HCT116 (cell line): ENCODE data around the gene SLC34A1. TPM values are rescaled to one million over a fixed set of nuclear protein-coding genes. Genes with fewer than 3 reads are reported as not detected.

Experiments used
- ATAC-seq: fragments of 200-7000 bp; cut with Tn5 transposase; 2 replicates; pipeline ENCODE4 v1.9.1; 2020; ENCODE audit warnings: mild to moderate bottlenecking, moderate library complexity
- BruUV-seq: library from RNA; stranded (reverse); fragments of 400-500 nt; replicated peaks from 2 replicates; lab custom pipeline; 2021; lab: Mats Ljungman, UMichigan
- CTCF ChIA-PET: fragments of 300-600 bp; sonication (Branson Sonifier 250); formaldehyde crosslinking; loops from one replicate; lab custom pipeline; 2021; ENCODE audit warnings: antibody characterized with exemption; lab: Charles Lee
- POLR2A ChIA-PET: fragments of 300-600, 350-600 bp; sonication (Branson Sonifier 250); formaldehyde crosslinking; loops from one replicate; lab custom pipeline; 2021; ENCODE audit warnings: antibody characterized with exemption; lab: Charles Lee
- RAD21 ChIA-PET, 2 experiments: fragments of 300-600 bp; sonication (Branson Sonifier 250); formaldehyde crosslinking; loops; one replicate each; lab custom pipeline; 2023; ENCODE audit warnings: low total read pairs in 2 of 2; ENCODE audit not compliant: uncharacterized antibody in 2 of 2, unreplicated experiment in 2 of 2, low non-redundant PET in 1 of 2; lab: Charles Lee
- DNase-seq: peaks from one replicate; pipeline ENCODE4 v3.0.0-alpha.2; 2010; ENCODE audit warnings: low read depth, low spot score
- H2AFZ ChIP-seq: fragments of 200-600 bp; shearing (Covaris generic), sonication (generic); 2 replicates; pipeline ENCODE4 v1.6.1; 2017; ENCODE audit warnings: low read depth, mixed run types, mixed read lengths, antibody characterized with exemption, low read length; ENCODE audit not compliant: poor library complexity, severe bottlenecking
- H3K27ac ChIP-seq: 2 replicates; pipeline ENCODE4 v1.5.1; 2012; ENCODE audit warnings: low read depth, low read length
- H3K27me3 ChIP-seq: fragments of 200-600 bp; sonication (generic); 2 replicates; pipeline ENCODE4 v1.6.1; 2016; ENCODE audit warnings: mixed run types, low read length, mixed read lengths; ENCODE audit not compliant: insufficient read depth
- H3K36me3 ChIP-seq, 2 experiments: fragments of 200-500 bp in 1 of 2; fragments of 200-600 bp in 1 of 2; sonication (Bioruptor generic) in 1 of 2; sonication (generic) in 1 of 2; 2 replicates each; pipeline versions ENCODE4 v1.5.1 to v1.6.1; 2014 to 2016; ENCODE audit warnings: low read length in 2 of 2, inconsistent platforms in 1 of 2, mixed read lengths in 1 of 2, mixed run types in 1 of 2; ENCODE audit not compliant: insufficient read depth in 2 of 2, control insufficient read depth in 1 of 2
- H3K4me1 ChIP-seq, 2 experiments: fragments of 200-600 bp in 1 of 2; sonication (generic) in 1 of 2; 2 replicates each; pipeline versions ENCODE4 v1.5.1 to v1.6.1; 2012 to 2017; ENCODE audit warnings: low read length in 2 of 2, inconsistent platforms in 1 of 2, mild to moderate bottlenecking in 1 of 2, mixed read lengths in 1 of 2, mixed run types in 1 of 2, moderate library complexity in 1 of 2; ENCODE audit not compliant: insufficient read depth in 2 of 2, control insufficient read depth in 1 of 2
- H3K4me2 ChIP-seq: fragments of 200-600 bp; sonication (generic); 2 replicates; pipeline ENCODE4 v1.6.1; 2017; ENCODE audit warnings: mixed run types, low read length, mixed read lengths
- H3K4me3 ChIP-seq, 2 experiments: fragments of 200-600 bp in 1 of 2; sonication (generic) in 1 of 2; replicated peaks in 1 of 2; 2 replicates each; pipeline ENCODE4 v1.5.1; 2011 to 2016; ENCODE audit warnings: low read length in 2 of 2, control low read depth in 1 of 2, low read depth in 1 of 2, mild to moderate bottlenecking in 1 of 2, mixed read lengths in 1 of 2, mixed run types in 1 of 2
- H3K79me2 ChIP-seq: fragments of 200-600 bp; sonication (generic); 2 replicates; pipeline ENCODE4 v1.6.1; 2017; ENCODE audit warnings: mild to moderate bottlenecking, mixed run types, low read length, moderate library complexity, mixed read lengths; ENCODE audit not compliant: insufficient read depth
- H3K9ac ChIP-seq: fragments of 200-600 bp; sonication (generic); 2 replicates; pipeline ENCODE4 v1.6.1; 2016; ENCODE audit warnings: low read length, mixed read lengths
- H3K9me2 ChIP-seq: fragments of 200-600 bp; sonication (generic), shearing (Covaris generic); 2 replicates; pipeline ENCODE4 v1.6.1; 2017; ENCODE audit warnings: mixed run types, mild to moderate bottlenecking, moderate library complexity; ENCODE audit not compliant: insufficient read depth
- H3K9me3 ChIP-seq, 2 experiments: fragments of 200-500 bp in 1 of 2; fragments of 200-600 bp in 1 of 2; sonication (Bioruptor generic) in 1 of 2; sonication (generic) in 1 of 2; 2 replicates each; pipeline ENCODE4 v1.6.1; 2014 to 2017; ENCODE audit warnings: low read length in 2 of 2, mixed read lengths in 2 of 2, inconsistent platforms in 1 of 2, low read depth in 1 of 2, mild to moderate bottlenecking in 1 of 2, mixed run types in 1 of 2, moderate library complexity in 1 of 2; ENCODE audit not compliant: control insufficient read depth in 1 of 2, insufficient read depth in 1 of 2
- H4K20me1 ChIP-seq: fragments of 200-600 bp; sonication (generic), shearing (Covaris generic); 2 replicates; pipeline ENCODE4 v1.6.1; 2017; ENCODE audit warnings: mixed run types, mild to moderate bottlenecking, moderate library complexity; ENCODE audit not compliant: insufficient read depth
- ATF3 ChIP-seq: IDR thresholded peaks from 2 replicates; pipeline ENCODE4 v1.6.1; 2012
- CBX3 ChIP-seq: IDR thresholded peaks from 2 replicates; pipeline ENCODE4 v1.6.1; 2012; ENCODE audit warnings: low read depth
- CEBPB ChIP-seq: IDR thresholded peaks from 2 replicates; pipeline ENCODE4 v1.6.1; 2012; ENCODE audit warnings: low read depth
- CTCF ChIP-seq, 3 experiments: fragments of 200-600 bp in 1 of 3; sonication (generic) in 1 of 3; IDR thresholded peaks in 2 of 3; conservative IDR thresholded peaks in 1 of 3; 2 replicates each; pipeline ENCODE4 v1.5.1; 2012 to 2017; ENCODE audit warnings: low read depth in 2 of 3, low read length in 2 of 3, antibody characterized with exemption in 1 of 3, borderline replicate concordance in 1 of 3, control low read depth in 1 of 3, mild to moderate bottlenecking in 1 of 3, mixed read lengths in 1 of 3, mixed run types in 1 of 3, moderate library complexity in 1 of 3; ENCODE audit not compliant: insufficient read depth in 1 of 3
- EGR1 ChIP-seq: IDR thresholded peaks from 2 replicates; pipeline ENCODE4 v1.6.1; 2012; ENCODE audit warnings: low read depth
- ELF1 ChIP-seq: IDR thresholded peaks from 2 replicates; pipeline ENCODE4 v1.6.1; 2012; ENCODE audit warnings: low read depth, borderline replicate concordance
- EZH2 ChIP-seq: fragments of 200-600 bp; sonication (generic); IDR thresholded peaks from 2 replicates; pipeline ENCODE4 v1.6.1; 2017; ENCODE audit warnings: antibody characterized with exemption, mixed run types
- JUND ChIP-seq: IDR thresholded peaks from 2 replicates; pipeline ENCODE4 v1.6.1; 2012
- POLR2A ChIP-seq: IDR thresholded peaks from 2 replicates; pipeline ENCODE4 v1.7.0; 2011; ENCODE audit warnings: borderline replicate concordance; ENCODE audit not compliant: insufficient read depth, insufficient read length; ENCODE audit errors: extremely low read depth
- POLR2AphosphoS5 ChIP-seq: IDR thresholded peaks from 2 replicates; pipeline ENCODE4 v1.6.1; 2011; ENCODE audit warnings: mild to moderate bottlenecking, low read depth, low read length, moderate library complexity
- RAD21 ChIP-seq: IDR thresholded peaks from 2 replicates; pipeline ENCODE4 v1.6.1; 2012; ENCODE audit warnings: low read depth, mild to moderate bottlenecking
- REST ChIP-seq: IDR thresholded peaks from 2 replicates; pipeline ENCODE4 v1.6.1; 2012; ENCODE audit warnings: low read depth
- SIN3A ChIP-seq: IDR thresholded peaks from 2 replicates; pipeline ENCODE4 v1.6.1; 2012; ENCODE audit warnings: low read depth
- SP1 ChIP-seq: IDR thresholded peaks from 2 replicates; pipeline ENCODE4 v1.6.1; 2012; ENCODE audit warnings: low read depth
- TCF7L2 ChIP-seq: IDR thresholded peaks from 2 replicates; pipeline ENCODE4 v1.7.0; 2011; ENCODE audit warnings: borderline replicate concordance, inconsistent platforms; ENCODE audit not compliant: insufficient read depth, insufficient read length; ENCODE audit errors: extremely low read depth
- ZFX ChIP-seq: fragments of 450-650 bp; IDR thresholded peaks from 2 replicates; pipeline ENCODE4 v1.6.1; 2017
- intact Hi-C: fragments of 100-400 bp; cut with micrococcal nuclease; formaldehyde crosslinking; loops from 2 replicates; pipeline ENCODE4 v1.10.0; 2022
- total RNA-seq: library from RNA; stranded (reverse); gene quantifications from one replicate; pipeline ENCODE4 v1.2.1, GENCODE V29; 2021; ENCODE audit not compliant: unreplicated experiment
- TF ChIP-seq, protein P1 (sequence below): IDR thresholded peaks from 2 replicates; pipeline ENCODE4 v1.6.1; 2011; ENCODE audit warnings: mild to moderate bottlenecking, low read length, moderate library complexity; ENCODE audit not compliant: insufficient replicate concordance; ENCODE audit errors: extremely low read depth

The SLC34A1 gene
- total RNA-seq, 1 experiment from 2014 or later: not detected

GRCh38 chr5:177346820-177347219 lies 37.4 kb upstream of the SLC34A1 start:
- BruUV-seq: no TSS peak
- no peak overlapping the region for H3K9ac ChIP-seq
- no peak overlapping the region for H3K27ac ChIP-seq

More at GRCh38 chr5:177346820-177347219, 37.4 kb upstream of the SLC34A1 start:
- intact Hi-C loops: no loop called here
- DNase-seq: no peak
- TF ChIP-seq SP1: no peak
- TF ChIP-seq TCF7L2: no peak
- no peak for TF ChIP-seq SIN3A
- no peak for TF ChIP-seq ELF1
- TF ChIP-seq CTCF (IDR thresholded peaks at IDR 0.05 in 2 of 3, conservative IDR thresholded peaks at IDR 0.05 in 1 of 3; ENCODE audit: borderline replicate concordance in 1 of 3, insufficient read depth in 1 of 3, low read depth in 2 of 3, low read length in 2 of 3): no peak
- TF ChIP-seq POLR2AphosphoS5: no peak
- no peak for TF ChIP-seq ZFX
- TF ChIP-seq EGR1: no peak
- no peak for TF ChIP-seq POLR2A
- TF ChIP-seq JUND: no peak
- TF ChIP-seq CEBPB: no peak
- no peak for TF ChIP-seq REST
- TF ChIP-seq RAD21: no peak
- no peak for TF ChIP-seq CBX3
- TF ChIP-seq ATF3: no peak
- TF ChIP-seq, protein P1, sequence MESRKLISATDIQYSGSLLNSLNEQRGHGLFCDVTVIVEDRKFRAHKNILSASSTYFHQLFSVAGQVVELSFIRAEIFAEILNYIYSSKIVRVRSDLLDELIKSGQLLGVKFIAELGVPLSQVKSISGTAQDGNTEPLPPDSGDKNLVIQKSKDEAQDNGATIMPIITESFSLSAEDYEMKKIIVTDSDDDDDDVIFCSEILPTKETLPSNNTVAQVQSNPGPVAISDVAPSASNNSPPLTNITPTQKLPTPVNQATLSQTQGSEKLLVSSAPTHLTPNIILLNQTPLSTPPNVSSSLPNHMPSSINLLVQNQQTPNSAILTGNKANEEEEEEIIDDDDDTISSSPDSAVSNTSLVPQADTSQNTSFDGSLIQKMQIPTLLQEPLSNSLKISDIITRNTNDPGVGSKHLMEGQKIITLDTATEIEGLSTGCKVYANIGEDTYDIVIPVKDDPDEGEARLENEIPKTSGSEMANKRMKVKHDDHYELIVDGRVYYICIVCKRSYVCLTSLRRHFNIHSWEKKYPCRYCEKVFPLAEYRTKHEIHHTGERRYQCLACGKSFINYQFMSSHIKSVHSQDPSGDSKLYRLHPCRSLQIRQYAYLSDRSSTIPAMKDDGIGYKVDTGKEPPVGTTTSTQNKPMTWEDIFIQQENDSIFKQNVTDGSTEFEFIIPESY: no peak
- no peak for TF ChIP-seq EZH2
- TF ChIP-seq, all 23 proteins: peak for 0
- H2AFZ ChIP-seq: no peak overlapping the region
- CTCF ChIA-PET: interaction anchor here (0.9 to 1.9 kb wide), 2 partner anchors 24 to 37 kb away, joined by 3 to 6 read pairs; no protein-coding TSS in a partner anchor
- RAD21 ChIA-PET: no interaction called here
- H3K79me2 ChIP-seq: peaks cover 91% of the 10 kb centered on the region
- H3K9me3 ChIP-seq: no peaks in the 10 kb centered on the region
- no peak overlapping the region for H3K4me3 ChIP-seq
- H3K27me3 ChIP-seq: no peaks in the 10 kb centered on the region
- peaks cover 8 to 11% of the 10 kb centered on the region in 2 experiments; a peak in 3 of 4 replicates for H3K36me3 ChIP-seq
- no peak overlapping the region for H3K4me2 ChIP-seq
- no peaks in the 10 kb centered on the region for H3K9me2 ChIP-seq
- peaks cover 3% of the 10 kb centered on the region; the same call in 1 of the 2 replicates for H4K20me1 ChIP-seq
- ATAC-seq: no peak
- peaks cover 10% of the 10 kb centered on the region in 2 experiments for H3K4me1 ChIP-seq
- POLR2A ChIA-PET: no interaction called here
